Activated B cell treated with CpG ODN at 0.5 μM for 24 hours (primary cell): ENCODE results near the gene RLN1. TPM values are rescaled to one million over a fixed set of nuclear protein-coding genes. Genes with fewer than 3 reads are reported as not detected.
"Not testable (repeated sequence)": the region's sequence is repeated elsewhere in the genome, so short reads cannot be mapped to it uniquely, and the experiment has no call there.

Experiments
- ATAC-seq: fragments of 200-7000 bp; cut with Tn5 transposase; one replicate; pipeline ENCODE4 v1.10.0; 2021; ENCODE audit warnings: low read depth, mild to moderate bottlenecking, moderate library complexity
- CTCF ChIA-PET: fragments of 350-600 bp; sonication (Branson Sonifier 250); formaldehyde crosslinking; loops from one replicate; lab custom pipeline; 2021; ENCODE audit warnings: antibody characterized with exemption; lab: Charles Lee
- POLR2A ChIA-PET: fragments of 350-600 bp; sonication (Branson Sonifier 250); formaldehyde crosslinking; loops from one replicate; lab custom pipeline; 2021; ENCODE audit warnings: antibody characterized with exemption; lab: Charles Lee
- DNase-seq: peaks from one replicate; pipeline ENCODE4 v3.0.0; 2022
- H3K27ac Mint-ChIP-seq: one replicate; pipeline ENCODE4 v1.8.0; 2020; ENCODE audit warnings: mixed read lengths
- H3K27me3 Mint-ChIP-seq: one replicate; pipeline ENCODE4 v1.8.0; 2021; ENCODE audit warnings: mixed read lengths
- H3K36me3 Mint-ChIP-seq: one replicate; pipeline ENCODE4 v1.8.0; 2021; ENCODE audit warnings: low read depth, mixed read lengths
- H3K4me1 Mint-ChIP-seq: one replicate; pipeline ENCODE4 v1.8.0; 2021; ENCODE audit warnings: mixed read lengths
- H3K4me3 Mint-ChIP-seq: one replicate; pipeline ENCODE4 v1.8.0; 2020; ENCODE audit warnings: mild to moderate bottlenecking, mixed read lengths
- H3K9me3 Mint-ChIP-seq: one replicate; pipeline ENCODE4 v1.8.0; 2020; ENCODE audit warnings: mixed read lengths
- CTCF ChIP-seq: fragments of 200-600 bp; IDR thresholded peaks from one replicate; pipeline ENCODE4 v1.8.0; 2022; ENCODE audit warnings: antibody characterized with exemption, mild to moderate bottlenecking
- intact Hi-C: fragments of 100-400 bp; cut with micrococcal nuclease; formaldehyde crosslinking; loops from one replicate; pipeline ENCODE4 v1.15.1; 2024
- total RNA-seq: library from RNA; stranded (reverse); gene quantifications from 2 replicates; pipeline ENCODE4 v1.2.3, GENCODE V29; 2022

Gene RLN1
- 1.2 and 1.9 TPM in 2 replicates for total RNA-seq

GRCh38 chr9:5338992-5339981 is at the start of gene RLN1:
RLN1 (minus strand) TSS chr9:5339876; CDS start chr9:5339746, 130 bp downstream.
- POLR2A ChIA-PET, H3K9me3 Mint-ChIP-seq, CTCF ChIA-PET, H3K27me3 Mint-ChIP-seq, H3K36me3 Mint-ChIP-seq: not testable (repeated sequence)
- Mint-ChIP-seq H3K4me3 (peak within 1 kb of the TSS; percentile 74), H3K4me1 (peaks cover 12% of the 10 kb centered on the region), H3K27ac (peak within 1 kb of the TSS; percentile 60)
- DNase-seq (peak; percentile 20), ATAC-seq (peak; percentile 100)
- intact Hi-C loops: loop anchor here (10.0 kb wide), 1 partner anchor 256 kb away; no protein-coding TSS in a partner anchor

GRCh38 chr9:5389109-5389732 is 49.5 kb upstream of the RLN1 start:
- ChIA-PET CTCF (no interaction called here), POLR2A (no interaction called here)
- Mint-ChIP-seq H3K9me3 (no peaks in the 10 kb centered on the region), H3K27me3 (no peaks in the 10 kb centered on the region), H3K4me1 (peaks cover 2% of the 10 kb centered on the region), H3K36me3 (peaks cover 6% of the 10 kb centered on the region), H3K4me3 (no peak overlapping the region), H3K27ac (no peak overlapping the region)
- no peak for DNase-seq
- no peak for ATAC-seq
- intact Hi-C loops: no loop called here
- no peak for TF ChIP-seq CTCF

GRCh38 chr9:5388026-5388819 is 48.5 kb upstream of the RLN1 start:
- no peaks in the 10 kb centered on the region for H3K27me3 Mint-ChIP-seq
- intact Hi-C loops: no loop called here
- ATAC-seq (no peak), DNase-seq (no peak)
- H3K36me3 Mint-ChIP-seq: peaks cover 4% of the 10 kb centered on the region
- H3K4me3 Mint-ChIP-seq: no peak overlapping the region
- POLR2A ChIA-PET: no interaction called here
- no peak for TF ChIP-seq CTCF
- H3K27ac Mint-ChIP-seq: no peak overlapping the region
- no peaks in the 10 kb centered on the region for H3K9me3 Mint-ChIP-seq
- CTCF ChIA-PET: no interaction called here
- H3K4me1 Mint-ChIP-seq: peaks cover 2% of the 10 kb centered on the region

GRCh38 chr9:5384436-5384835 is 44.8 kb upstream of the RLN1 start:
- peaks cover 24% of the 10 kb centered on the region for H3K36me3 Mint-ChIP-seq
- ATAC-seq (no peak), DNase-seq (no peak)
- no peaks in the 10 kb centered on the region for H3K9me3 Mint-ChIP-seq
- TF ChIP-seq CTCF: no peak
- intact Hi-C loops: no loop called here
- ChIA-PET POLR2A (no interaction called here), CTCF (no interaction called here)
- no peaks in the 10 kb centered on the region for H3K27me3 Mint-ChIP-seq
- H3K4me3 Mint-ChIP-seq: no peak overlapping the region
- H3K27ac Mint-ChIP-seq: no peak overlapping the region
- peaks cover 17% of the 10 kb centered on the region for H3K4me1 Mint-ChIP-seq

GRCh38 chr9:5382479-5382878 is 42.8 kb upstream of the RLN1 start:
- Mint-ChIP-seq H3K27me3 (no peaks in the 10 kb centered on the region), H3K4me3 (peak overlapping the region; percentile 12), H3K36me3 (peaks cover 31% of the 10 kb centered on the region), H3K4me1 (peaks cover 17% of the 10 kb centered on the region), H3K27ac (no peak overlapping the region), H3K9me3 (no peaks in the 10 kb centered on the region)
- CTCF ChIA-PET: no interaction called here
- POLR2A ChIA-PET: no interaction called here
- no peak for TF ChIP-seq CTCF
- intact Hi-C loops: no loop called here
- no peak for ATAC-seq
- DNase-seq: no peak
